IPS DF 6.9 (cell line): Measurements from ENCODE around the gene TSKS.

Source experiments
- DNase-seq: peaks from one replicate; pipeline ENCODE4 v3.0.0-alpha.2; 2013; ENCODE audit warnings: low read depth, low spot score
- H3K27ac ChIP-seq: one replicate; pipeline ENCODE4 v1.5.1; 2013; ENCODE audit warnings: low read length, control low read depth
- H3K27me3 ChIP-seq: 2 replicates; pipeline ENCODE4 v1.6.1; 2013; ENCODE audit warnings: mild to moderate bottlenecking, low read length; ENCODE audit not compliant: control insufficient read depth, insufficient read depth
- H3K36me3 ChIP-seq: 2 replicates; pipeline ENCODE4 v1.6.1; 2013; ENCODE audit warnings: low read length; ENCODE audit not compliant: control insufficient read depth, insufficient read depth
- H3K4me1 ChIP-seq: 2 replicates; pipeline ENCODE4 v1.6.1; 2013; ENCODE audit warnings: low read length; ENCODE audit not compliant: control insufficient read depth, insufficient read depth
- H3K4me3 ChIP-seq: 2 replicates; pipeline ENCODE4 v1.5.1; 2013; ENCODE audit warnings: mild to moderate bottlenecking, low read length
- H3K9me3 ChIP-seq: 2 replicates; pipeline ENCODE4 v1.6.1; 2013; ENCODE audit warnings: low read length, inconsistent platforms; ENCODE audit not compliant: control insufficient read depth, insufficient read depth
- WGBS: extraction: QIAGEN DNeasy Blood & Tissue Kit; methylation state at CpG from one replicate; pipeline ENCODE4 v1.1.7; 2013; ENCODE audit warnings: mixed read lengths, missing lambda C conversion rate; ENCODE audit not compliant: insufficient read length, insufficient coverage; 5-methylcytosine and 5-hydroxymethylcytosine counted together

Gene TSKS

DNA sequence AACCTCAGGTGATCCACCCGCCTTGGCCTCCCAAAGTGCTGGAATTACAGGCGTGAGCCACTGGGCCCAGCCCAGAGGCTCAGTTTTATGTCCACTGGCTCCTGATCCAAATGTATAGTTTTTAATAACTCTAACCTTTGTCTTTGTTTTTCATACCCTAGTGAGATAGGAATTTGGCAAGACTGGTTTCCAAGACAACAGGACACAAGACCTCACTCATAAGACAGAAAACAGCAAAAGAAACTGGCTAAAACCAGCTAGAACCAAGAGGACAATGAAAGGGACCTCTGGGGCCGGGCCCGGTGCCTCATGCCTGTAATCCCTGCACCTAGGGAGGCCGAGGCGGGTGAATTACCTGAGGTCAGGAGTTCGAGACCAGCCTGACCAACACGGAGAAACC, 44.6 kb downstream of the TSKS start:
- H3K27ac ChIP-seq = no peak overlapping the region
- no peaks in the 10 kb centered on the region for H3K9me3 ChIP-seq
- H3K27me3 ChIP-seq = no peaks in the 10 kb centered on the region
- H3K4me3 ChIP-seq = no peak overlapping the region
- H3K36me3 ChIP-seq = peaks cover 3% of the 10 kb centered on the region; the same call in 1 of the 2 replicates
- H3K4me1 ChIP-seq = peaks cover 1% of the 10 kb centered on the region; the same call in 1 of the 2 replicates
- no peak for DNase-seq
- WGBS = no CpG with 5 or more reads among the region's 8 CpGs

DNA sequence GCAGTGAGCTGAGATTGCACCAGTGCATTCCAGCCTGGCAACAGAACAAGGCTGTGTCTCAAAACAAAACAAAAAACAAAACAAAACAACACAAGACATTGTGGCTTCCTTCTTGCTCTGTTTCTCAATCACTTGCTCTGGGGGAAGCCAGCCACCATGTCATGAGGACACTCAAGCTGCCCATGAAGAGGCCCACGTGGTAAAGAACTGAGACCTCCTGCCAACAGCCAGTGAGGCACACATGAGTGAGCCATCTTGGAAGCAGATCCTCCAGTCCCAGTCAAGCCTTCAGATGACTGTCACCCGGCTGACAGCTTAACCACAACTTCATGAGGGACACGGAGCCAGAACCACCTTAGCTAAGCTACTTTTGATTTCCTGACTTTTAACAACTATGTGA, 47.0 kb downstream of the TSKS start:
- Histone ChIP-seq H3K27me3 (no peaks in the 10 kb centered on the region), H3K9me3 (no peaks in the 10 kb centered on the region), H3K27ac (no peak overlapping the region), H3K36me3 (peaks cover 9% of the 10 kb centered on the region; the same call in 1 of the 2 replicates), H3K4me3 (no peak overlapping the region), H3K4me1 (peaks cover 1% of the 10 kb centered on the region; the same call in 1 of the 2 replicates)
- DNase-seq = no peak
- no CpG with 5 or more reads among the region's 3 CpGs for WGBS

DNA sequence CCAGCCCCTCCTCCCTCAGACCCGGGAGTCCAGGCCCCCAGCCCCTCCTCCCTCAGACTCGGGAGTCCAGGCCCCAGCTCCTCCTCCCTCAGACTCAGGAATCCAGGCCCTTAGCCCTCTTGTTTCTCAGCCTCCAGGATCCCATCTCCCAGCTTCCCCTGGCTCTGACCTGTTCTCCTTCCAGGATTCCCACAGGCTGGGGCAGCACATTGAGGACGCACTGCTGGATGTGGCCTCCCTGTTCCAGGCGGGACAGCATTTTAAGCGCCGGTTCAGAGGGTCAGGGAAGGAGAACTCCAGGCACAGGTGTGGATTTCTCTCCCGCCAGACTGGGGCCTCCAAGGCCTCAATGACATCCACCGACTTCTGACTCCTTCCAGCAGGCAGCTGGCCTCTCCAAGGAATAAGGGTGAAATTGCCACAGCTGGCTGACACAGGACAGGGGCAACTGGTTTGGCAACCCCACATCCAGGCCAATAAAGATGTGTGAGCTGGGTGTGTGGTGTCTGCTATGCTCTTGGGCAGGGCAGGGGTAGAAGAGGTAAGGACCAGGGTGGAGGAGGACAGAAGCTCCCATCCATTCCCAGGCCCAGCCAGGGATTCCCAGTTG, 49.8 kb downstream of the TSKS start:
- DNase-seq = no peak
- H3K27me3 ChIP-seq = no peaks in the 10 kb centered on the region
- H3K27ac ChIP-seq = no peak overlapping the region
- peaks cover 17% of the 10 kb centered on the region; the same call in 1 of the 2 replicates for H3K36me3 ChIP-seq
- WGBS = no CpG with 5 or more reads among the region's 8 CpGs
- H3K9me3 ChIP-seq = no peaks in the 10 kb centered on the region
- no peaks in the 10 kb centered on the region for H3K4me1 ChIP-seq
- H3K4me3 ChIP-seq = no peak overlapping the region

DNA sequence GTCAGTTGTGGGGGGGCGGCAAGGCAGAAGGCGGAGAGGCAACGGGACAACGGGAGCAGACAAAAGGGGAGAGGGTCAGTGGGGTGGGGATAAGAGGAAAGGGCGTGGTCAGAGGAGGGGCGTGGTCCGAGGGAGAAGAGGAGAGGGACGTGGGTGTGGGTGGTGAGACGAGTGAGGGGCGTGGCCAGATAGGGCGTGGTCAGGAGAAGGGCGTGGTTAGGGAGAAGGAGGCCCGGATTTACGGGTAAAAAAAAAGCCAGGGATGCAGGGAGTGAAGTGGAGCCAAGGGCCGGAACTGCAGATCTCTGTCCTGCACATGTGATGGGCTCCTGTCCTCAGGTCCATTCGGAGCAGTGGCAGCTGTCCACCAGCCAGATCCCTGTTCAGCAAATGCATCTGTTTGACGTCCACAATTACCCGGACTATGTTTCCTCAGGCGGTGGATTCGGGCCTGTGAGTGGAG, 50.7 kb downstream of the TSKS start:
- no peak overlapping the region for H3K4me3 ChIP-seq
- DNase-seq = no peak
- no peaks in the 10 kb centered on the region for H3K9me3 ChIP-seq
- H3K27ac ChIP-seq = no peak overlapping the region
- no CpG with 5 or more reads among the region's 20 CpGs for WGBS
- no peaks in the 10 kb centered on the region for H3K4me1 ChIP-seq
- H3K27me3 ChIP-seq = no peaks in the 10 kb centered on the region
- H3K36me3 ChIP-seq = peaks cover 19% of the 10 kb centered on the region; the same call in 1 of the 2 replicates

DNA sequence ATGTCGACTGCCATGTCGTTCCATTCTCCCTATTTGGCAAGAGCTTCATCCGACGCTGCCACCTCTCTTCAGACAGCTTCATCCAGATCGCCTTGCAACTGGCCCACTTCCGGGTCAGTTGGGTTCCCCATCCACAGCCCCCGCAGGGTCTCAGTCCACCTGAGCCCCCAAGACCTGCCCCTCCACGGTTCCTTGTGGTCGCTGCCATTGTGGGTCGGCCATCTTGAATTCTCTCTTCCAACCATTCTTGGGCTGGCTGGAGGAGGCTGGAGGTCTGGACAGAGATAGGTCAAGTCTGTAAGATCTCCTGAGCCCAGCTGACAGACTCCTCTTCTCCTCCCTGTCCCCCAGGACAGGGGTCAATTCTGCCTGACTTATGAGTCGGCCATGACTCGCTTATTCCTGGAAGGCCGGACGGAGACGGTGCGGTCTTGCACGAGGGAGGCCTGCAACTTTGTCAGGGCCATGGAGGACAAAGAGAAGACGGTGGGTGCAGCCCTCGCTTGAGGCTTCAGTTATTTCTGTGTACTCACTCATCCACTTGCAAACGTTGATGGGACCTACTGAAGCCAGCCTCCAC, 52.6 kb downstream of the TSKS start:
- Histone ChIP-seq H3K27ac (no peak overlapping the region), H3K4me1 (no peaks in the 10 kb centered on the region), H3K9me3 (no peaks in the 10 kb centered on the region), H3K4me3 (no peak overlapping the region), H3K36me3 (peaks cover 32% of the 10 kb centered on the region), H3K27me3 (no peaks in the 10 kb centered on the region)
- no peak for DNase-seq
- WGBS = no CpG with 5 or more reads among the region's 20 CpGs

DNA sequence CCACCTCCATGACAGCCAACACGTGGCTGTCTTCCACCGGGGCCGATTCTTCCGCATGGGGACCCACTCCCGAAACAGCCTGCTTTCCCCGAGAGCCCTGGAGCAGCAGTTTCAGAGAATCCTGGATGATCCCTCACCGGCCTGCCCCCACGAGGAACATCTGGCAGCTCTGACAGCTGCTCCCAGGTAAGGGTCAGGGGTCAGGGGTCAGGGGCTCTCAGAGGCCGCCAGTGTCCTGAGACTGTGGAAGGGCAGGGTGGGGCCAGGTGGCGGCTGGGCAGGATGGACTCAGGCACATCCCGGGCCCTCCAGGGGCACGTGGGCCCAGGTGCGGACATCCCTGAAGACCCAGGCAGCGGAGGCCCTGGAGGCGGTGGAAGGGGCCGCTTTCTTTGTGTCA, 57.2 kb downstream of the TSKS start:
- no CpG with 5 or more reads among the region's 16 CpGs for WGBS
- Histone ChIP-seq H3K4me3 (no peak overlapping the region), H3K36me3 (peaks cover 27% of the 10 kb centered on the region), H3K27ac (no peak overlapping the region), H3K9me3 (no peaks in the 10 kb centered on the region), H3K4me1 (no peaks in the 10 kb centered on the region), H3K27me3 (no peaks in the 10 kb centered on the region)
- DNase-seq = no peak

DNA sequence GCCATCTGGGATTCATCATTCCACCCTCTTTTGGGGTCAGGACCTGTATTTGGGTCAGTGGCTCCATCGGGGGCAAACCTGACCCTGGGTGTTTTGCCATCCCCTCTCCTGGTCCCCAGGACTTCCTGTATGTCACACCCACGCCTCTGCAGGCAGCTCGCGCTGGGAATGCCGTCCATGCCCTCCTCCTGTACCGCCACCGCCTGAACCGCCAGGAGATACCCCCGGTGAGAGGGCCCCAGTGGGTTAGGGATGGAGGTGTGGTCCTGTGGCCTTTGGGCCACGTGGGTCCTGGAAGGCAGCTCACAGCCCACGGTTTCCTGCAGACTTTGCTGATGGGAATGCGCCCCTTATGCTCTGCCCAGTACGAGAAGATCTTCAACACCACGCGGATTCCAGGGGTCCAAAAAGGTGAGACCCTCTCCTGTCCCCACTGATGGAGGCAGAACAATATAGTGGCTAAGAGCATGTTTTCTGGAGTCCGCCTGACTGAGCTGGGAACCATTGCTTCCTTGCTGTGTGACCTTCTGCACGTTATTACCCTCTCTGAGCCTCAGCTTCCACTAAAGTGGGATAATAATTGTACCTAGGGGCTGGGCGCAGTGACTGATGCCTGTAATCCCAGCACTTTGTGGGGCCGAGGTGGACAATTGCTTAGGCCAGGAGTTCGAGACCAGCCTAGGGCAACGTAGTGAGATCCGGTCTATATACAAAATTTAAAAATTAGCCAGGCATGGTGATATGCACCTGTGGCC, 58.0 kb downstream of the TSKS start:
- Histone ChIP-seq H3K9me3 (no peaks in the 10 kb centered on the region), H3K27ac (no peak overlapping the region), H3K36me3 (peaks cover 27% of the 10 kb centered on the region), H3K27me3 (no peaks in the 10 kb centered on the region), H3K4me1 (no peaks in the 10 kb centered on the region), H3K4me3 (no peak overlapping the region)
- no peak for DNase-seq
- WGBS = no CpG with 5 or more reads among the region's 22 CpGs

DNA sequence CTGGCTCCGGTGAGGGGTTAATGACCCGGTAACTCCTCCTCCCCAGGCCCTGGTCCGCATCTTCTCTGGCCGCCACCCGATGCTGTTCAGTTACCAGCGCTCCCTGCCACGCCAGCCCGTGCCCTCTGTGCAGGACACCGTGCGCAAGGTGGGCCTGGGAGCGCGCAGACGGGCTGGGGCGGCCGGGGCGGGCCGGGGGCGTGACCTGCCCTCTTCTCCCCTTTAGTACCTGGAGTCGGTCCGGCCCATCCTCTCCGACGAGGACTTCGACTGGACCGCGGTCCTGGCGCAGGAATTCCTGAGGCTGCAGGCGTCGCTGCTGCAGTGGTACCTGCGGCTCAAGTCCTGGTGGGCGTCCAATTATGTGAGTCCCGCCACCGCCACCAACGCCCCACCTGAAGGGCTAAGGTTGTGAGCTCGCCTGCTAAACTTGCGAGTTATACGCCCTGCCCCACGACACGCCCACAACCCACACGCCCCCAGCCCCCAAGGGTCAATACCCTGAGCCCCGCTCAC, 61.8 kb downstream of the TSKS start:
- no peaks in the 10 kb centered on the region for H3K9me3 ChIP-seq
- H3K4me3 ChIP-seq = no peak overlapping the region
- H3K4me1 ChIP-seq = no peaks in the 10 kb centered on the region
- H3K27me3 ChIP-seq = no peaks in the 10 kb centered on the region
- 100% methylated on average over 2 of the region's 40 CpGs for WGBS
- no peak for DNase-seq
- H3K27ac ChIP-seq = no peak overlapping the region
- peaks cover 18% of the 10 kb centered on the region for H3K36me3 ChIP-seq

DNA sequence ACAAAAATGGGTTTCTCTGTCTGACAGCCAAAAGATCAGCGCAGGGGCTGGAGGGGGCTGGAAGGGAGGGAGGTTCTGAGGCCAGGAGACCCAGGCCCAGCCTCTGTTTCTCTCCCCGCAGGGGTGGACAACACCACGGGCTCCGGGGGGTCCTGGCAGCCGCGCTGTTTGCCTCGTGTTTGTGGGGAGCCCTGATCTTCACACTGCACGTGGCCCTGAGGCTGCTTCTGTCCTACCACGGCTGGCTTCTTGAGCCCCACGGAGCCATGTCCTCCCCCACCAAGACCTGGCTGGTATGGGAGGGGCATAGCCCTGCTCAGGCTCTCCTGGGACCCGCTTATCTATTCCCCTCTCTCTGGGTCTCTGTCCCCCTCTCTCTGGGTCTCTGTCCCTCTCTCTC, 62.5 kb downstream of the TSKS start:
- DNase-seq = no peak
- no peak overlapping the region for H3K4me3 ChIP-seq
- peaks cover 12% of the 10 kb centered on the region; the same call in 1 of the 2 replicates for H3K36me3 ChIP-seq
- no peak overlapping the region for H3K27ac ChIP-seq
- no CpG with 5 or more reads among the region's 11 CpGs for WGBS
- H3K27me3 ChIP-seq = no peaks in the 10 kb centered on the region
- no peaks in the 10 kb centered on the region for H3K4me1 ChIP-seq
- H3K9me3 ChIP-seq = no peaks in the 10 kb centered on the region

DNA sequence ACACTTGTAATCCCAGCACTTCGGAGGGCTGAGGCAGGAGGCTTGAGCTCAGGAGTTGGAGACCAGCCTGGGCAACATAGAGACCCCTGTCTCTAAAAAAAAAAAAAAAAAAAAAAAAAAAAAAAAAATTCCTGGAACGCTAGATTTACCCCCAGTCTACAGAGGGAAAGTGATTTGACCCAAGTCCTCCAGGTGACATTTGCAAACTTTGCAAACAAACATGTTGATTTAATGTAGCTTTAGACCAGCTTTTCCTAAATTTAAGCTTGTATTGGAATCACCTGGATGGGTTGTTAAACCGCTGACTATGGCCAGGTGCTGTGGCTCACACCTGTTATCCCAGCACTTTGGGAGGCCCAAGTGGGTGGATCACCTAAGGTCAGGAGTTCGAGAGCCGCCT, 63.7 kb downstream of the TSKS start:
- no peaks in the 10 kb centered on the region for H3K9me3 ChIP-seq
- no peaks in the 10 kb centered on the region for H3K27me3 ChIP-seq
- H3K4me3 ChIP-seq = no peak overlapping the region
- no CpG with 5 or more reads among the region's 5 CpGs for WGBS
- no peak overlapping the region for H3K27ac ChIP-seq
- H3K36me3 ChIP-seq = peaks cover 8% of the 10 kb centered on the region; the same call in 1 of the 2 replicates
- H3K4me1 ChIP-seq = no peaks in the 10 kb centered on the region
- DNase-seq = no peak
